IMR-90 (cell line): ENCODE results near the gene ZNF385C. TPM values are rescaled to one million over a fixed set of nuclear protein-coding genes. Genes with fewer than 3 reads are reported as not detected.

Source experiments
- ATAC-seq: fragments of 200-7000 bp; cut with Tn5 transposase; 2 replicates; pipeline ENCODE4 v1.9.1; 2020; ENCODE audit warnings: low read depth, mild to moderate bottlenecking, moderate library complexity
- BruUV-seq: library from RNA; stranded (reverse); fragments of 400-500 nt; replicated peaks from 2 replicates; lab custom pipeline; 2021; lab: Mats Ljungman, UMichigan
- CTCF ChIA-PET: fragments of 300-600 bp; formaldehyde crosslinking; extraction: SDS; loops from one replicate; lab custom pipeline; 2021; ENCODE audit warnings: antibody characterized with exemption; lab: Yijun Ruan, JAX
- POLR2A ChIA-PET: fragments of 300-600 bp; sonication (Branson Sonifier 250); formaldehyde crosslinking; loops from one replicate; lab custom pipeline; 2022; ENCODE audit warnings: antibody characterized with exemption; ENCODE audit not compliant: unreplicated experiment; lab: Charles Lee
- DNase-seq: peaks from one replicate; pipeline ENCODE4 v3.0.0; 2013
- H2AFZ ChIP-seq: replicated peaks from 2 replicates; pipeline ENCODE3; 2013; ENCODE audit warnings: low read length, mild to moderate bottlenecking; ENCODE audit not compliant: poor library complexity
- H2AK5ac ChIP-seq: 2 replicates; pipeline ENCODE4 v1.6.1; 2013; ENCODE audit warnings: low read depth, low read length, inconsistent platforms
- H2AK9ac ChIP-seq: replicated peaks from 2 replicates; pipeline ENCODE3; 2013; ENCODE audit warnings: mild to moderate bottlenecking, low read depth, low read length, moderate library complexity; ENCODE audit not compliant: poor library complexity
- H2BK120ac ChIP-seq: 2 replicates; pipeline ENCODE4 v1.6.1; 2013; ENCODE audit warnings: low read depth, low read length, inconsistent platforms
- H2BK15ac ChIP-seq: 3 replicates; pipeline ENCODE4 v1.6.1; 2013; ENCODE audit warnings: low read depth, low read length, inconsistent platforms
- H2BK20ac ChIP-seq: 2 replicates; pipeline ENCODE4 v1.6.1; 2013; ENCODE audit warnings: low read depth, mild to moderate bottlenecking, inconsistent platforms, low read length, moderate library complexity
- H2BK5ac ChIP-seq: 2 replicates; pipeline ENCODE4 v1.6.1; 2013; ENCODE audit warnings: mild to moderate bottlenecking, low read depth, low read length, inconsistent platforms; ENCODE audit not compliant: poor library complexity, severe bottlenecking
- H3K14ac ChIP-seq: replicated peaks from 2 replicates; pipeline ENCODE4 v1.6.1; 2013; ENCODE audit warnings: low read depth, low read length, inconsistent platforms
- H3K18ac ChIP-seq: 2 replicates; pipeline ENCODE4 v1.6.1; 2013; ENCODE audit warnings: low read depth, low read length, control low read depth
- H3K23ac ChIP-seq: 2 replicates; pipeline ENCODE4 v1.6.1; 2013; ENCODE audit warnings: low read depth, low read length, inconsistent platforms
- H3K27ac ChIP-seq: 2 replicates; pipeline ENCODE4 v1.5.1; 2013; ENCODE audit warnings: mild to moderate bottlenecking, control low read depth, low read length; ENCODE audit not compliant: insufficient read depth
- H3K27me3 ChIP-seq: 2 replicates; pipeline ENCODE4 v1.6.1; 2013; ENCODE audit warnings: low read length; ENCODE audit not compliant: control insufficient read depth, insufficient read depth
- H3K36me3 ChIP-seq: 2 replicates; pipeline ENCODE4 v1.6.1; 2013; ENCODE audit warnings: low read length, mixed read lengths; ENCODE audit not compliant: control insufficient read depth, insufficient read depth
- H3K4ac ChIP-seq: 2 replicates; pipeline ENCODE4 v1.6.1; 2013; ENCODE audit warnings: low read depth, low read length, inconsistent platforms
- H3K4me1 ChIP-seq: 2 replicates; pipeline ENCODE4 v1.6.1; 2013; ENCODE audit warnings: low read length, mixed read lengths; ENCODE audit not compliant: control insufficient read depth, insufficient read depth
- H3K4me2 ChIP-seq: 2 replicates; pipeline ENCODE4 v1.6.1; 2013; ENCODE audit warnings: low read depth, mild to moderate bottlenecking, control low read depth, low read length, moderate library complexity
- H3K4me3 ChIP-seq: 2 replicates; pipeline ENCODE4 v1.5.1; 2013; ENCODE audit warnings: low read depth, mild to moderate bottlenecking, control low read depth, low read length, moderate library complexity; ENCODE audit not compliant: insufficient read depth
- H3K56ac ChIP-seq: 2 replicates; pipeline ENCODE4 v1.6.1; 2013; ENCODE audit warnings: low read length, inconsistent platforms; ENCODE audit not compliant: insufficient read depth; ENCODE audit errors: extremely low read depth
- H3K79me1 ChIP-seq, 2 experiments: 2 replicates each; pipeline ENCODE4 v1.6.1; 2013; ENCODE audit warnings: low read length in 2 of 2, inconsistent platforms in 1 of 2, low read depth in 1 of 2
- H3K9ac ChIP-seq: 2 replicates; pipeline ENCODE4 v1.6.1; 2013; ENCODE audit warnings: low read depth, low read length, control low read depth
- H3K9me1 ChIP-seq: 2 replicates; pipeline ENCODE4 v1.6.1; 2013; ENCODE audit warnings: low read length, inconsistent platforms; ENCODE audit not compliant: insufficient read depth
- H3K9me3 ChIP-seq: 2 replicates; pipeline ENCODE4 v1.6.1; 2013; ENCODE audit warnings: low read length; ENCODE audit not compliant: control insufficient read depth, insufficient read depth
- H4K20me1 ChIP-seq: 2 replicates; pipeline ENCODE4 v1.6.1; 2013; ENCODE audit warnings: low read length, inconsistent platforms; ENCODE audit not compliant: insufficient read depth
- H4K5ac ChIP-seq: 2 replicates; pipeline ENCODE4 v1.6.1; 2013; ENCODE audit warnings: mild to moderate bottlenecking, low read depth, low read length, control low read depth
- H4K8ac ChIP-seq, 2 experiments: 2 replicates each; pipeline ENCODE4 v1.6.1; 2013; ENCODE audit warnings: low read depth in 2 of 2, low read length in 2 of 2, control low read depth in 1 of 2, inconsistent platforms in 1 of 2
- H4K91ac ChIP-seq: 2 replicates; pipeline ENCODE4 v1.6.1; 2013; ENCODE audit warnings: low read depth, low read length, inconsistent platforms; ENCODE audit not compliant: insufficient read depth
- BHLHE40 ChIP-seq: fragments of 150-350 bp; IDR thresholded peaks from 2 replicates; pipeline ENCODE4 v1.6.1; 2016; ENCODE audit warnings: mild to moderate bottlenecking, low read depth, low read length
- CEBPB ChIP-seq: IDR thresholded peaks from 2 replicates; pipeline ENCODE4 v1.6.1; 2012; ENCODE audit warnings: low read depth, low read length, improper control_type of control experiment
- CHD1 ChIP-seq: IDR thresholded peaks from 2 replicates; pipeline ENCODE4 v1.6.1; 2012; ENCODE audit warnings: low read depth, low read length, improper control_type of control experiment
- CTCF ChIP-seq: conservative IDR thresholded peaks from 2 replicates; pipeline ENCODE4 v1.5.1; 2012; ENCODE audit warnings: mild to moderate bottlenecking, low read depth, low read length, improper control_type of control experiment
- FOS ChIP-seq: fragments of 150-350 bp; IDR thresholded peaks from 2 replicates; pipeline ENCODE4 v1.6.1; 2016; ENCODE audit warnings: low read depth, low read length
- MAFK ChIP-seq: IDR thresholded peaks from 2 replicates; pipeline ENCODE4 v1.6.1; 2012; ENCODE audit warnings: low read depth, low read length, improper control_type of control experiment
- MAZ ChIP-seq: IDR thresholded peaks from 2 replicates; pipeline ENCODE4 v1.6.1; 2012; ENCODE audit warnings: low read depth, mild to moderate bottlenecking, low read length, improper control_type of control experiment, moderate library complexity, borderline replicate concordance
- MXI1 ChIP-seq: IDR thresholded peaks from 2 replicates; pipeline ENCODE4 v1.6.1; 2012; ENCODE audit warnings: low read depth, mild to moderate bottlenecking, low read length, moderate library complexity, borderline replicate concordance
- NFE2L2 ChIP-seq: fragments of 150-350 bp; IDR thresholded peaks from 2 replicates; pipeline ENCODE4 v1.6.1; 2016; ENCODE audit warnings: low read depth, mild to moderate bottlenecking, low read length
- POLR2A ChIP-seq: IDR thresholded peaks from 2 replicates; pipeline ENCODE4 v1.6.1; 2012; ENCODE audit warnings: mild to moderate bottlenecking, low read depth, low read length
- RAD21 ChIP-seq: IDR thresholded peaks from 2 replicates; pipeline ENCODE4 v1.6.1; 2012; ENCODE audit warnings: low read length, improper control_type of control experiment
- RCOR1 ChIP-seq: IDR thresholded peaks from 2 replicates; pipeline ENCODE4 v1.6.1; 2012; ENCODE audit warnings: mild to moderate bottlenecking, low read length, improper control_type of control experiment; ENCODE audit not compliant: insufficient replicate concordance
- RFX5 ChIP-seq: IDR thresholded peaks from 2 replicates; pipeline ENCODE4 v1.8.0; 2012; ENCODE audit warnings: low read depth, mild to moderate bottlenecking, low read length, moderate library complexity
- SMC3 ChIP-seq: fragments of 150-350 bp; IDR thresholded peaks from 2 replicates; pipeline ENCODE4 v1.6.1; 2016; ENCODE audit warnings: low read depth, mild to moderate bottlenecking, antibody characterized with exemption, low read length, moderate library complexity
- WGBS, 2 experiments: methylation state at CpG; one replicate each; pipeline versions ENCODE4 v1.1.5 to v1.1.7; 2013; ENCODE audit warnings: missing lambda C conversion rate in 2 of 2; ENCODE audit not compliant: insufficient read length in 1 of 2; ENCODE audit errors: extremely low coverage in 2 of 2; 5-methylcytosine and 5-hydroxymethylcytosine counted together
- dilution Hi-C: fragments of 300-500 bp; cut with HindIII; formaldehyde crosslinking; loops from one replicate; pipeline ENCODE4 v1.14.3; 2018; ENCODE audit warnings: low sequenced_read_pairs; ENCODE audit not compliant: unreplicated experiment
- in situ Hi-C: fragments of 300-500 bp; cut with MboI; formaldehyde crosslinking; loops from 3 replicates; pipeline ENCODE4 v1.14.3; 2019; ENCODE audit warnings: low sequenced_read_pairs, inconsistent platforms, mixed read lengths
- intact Hi-C: fragments of 100-400 bp; cut with micrococcal nuclease; formaldehyde crosslinking; loops from 2 replicates; pipeline ENCODE4 v1.10.0; 2022
- polyA plus RNA-seq, 3 experiments: library from polyadenylated mRNA; depleted of rRNA; stranded (reverse); fragments of >200 nt; gene quantifications; 2 replicates each; pipeline ENCODE4 v1.2.3, GENCODE V29; 2012; ENCODE audit warnings: low replicate concordance in 1 of 3
- total RNA-seq: library from RNA; depleted of rRNA; stranded (reverse); fragments of >200 nt; gene quantifications from 2 replicates; pipeline ENCODE4 v1.2.3, GENCODE V29; 2012
- TF ChIP-seq, protein P1 (sequence below): fragments of 150-350 bp; IDR thresholded peaks from 2 replicates; pipeline ENCODE4 v1.6.1; 2016; ENCODE audit warnings: low read depth, mild to moderate bottlenecking, low read length, moderate library complexity, borderline replicate concordance
- TF ChIP-seq, protein P2 (sequence below): fragments of 150-350 bp; IDR thresholded peaks from 2 replicates; pipeline ENCODE4 v1.6.1; 2017; ENCODE audit warnings: mild to moderate bottlenecking, antibody characterized with exemption, low read length, low read depth

The ZNF385C gene
- total and polyA plus RNA-seq, 2 of the 4 experiments (the other 2 are of a cell fraction) = not detected

DNA sequence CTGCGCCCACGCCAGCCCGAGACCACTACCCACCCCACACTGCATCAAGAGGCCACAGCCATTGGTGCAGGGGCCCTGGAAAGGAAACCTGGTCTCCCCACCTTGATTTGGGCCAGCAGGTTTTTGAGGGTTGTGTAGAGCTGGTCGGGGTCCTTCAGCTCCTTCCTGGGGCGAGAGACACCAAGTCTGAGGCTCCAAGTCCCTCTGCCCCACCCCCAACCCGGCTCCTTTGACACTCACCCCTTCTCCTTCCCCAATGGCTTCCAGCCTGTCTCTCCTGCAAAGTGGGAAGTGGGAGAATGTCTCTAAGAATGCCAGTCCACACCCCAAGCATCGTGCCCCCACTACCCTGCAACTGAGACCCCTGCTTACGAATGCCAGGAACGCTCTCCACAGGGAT lies 15.8 kb upstream of the ZNF385C start:
- ATAC-seq = no peak
- intact Hi-C loops = no loop called here
- TF ChIP-seq POLR2A = no peak
- TF ChIP-seq FOS = no peak
- TF ChIP-seq MXI1 = no peak
- no peak for TF ChIP-seq RAD21
- TF ChIP-seq, protein P1, sequence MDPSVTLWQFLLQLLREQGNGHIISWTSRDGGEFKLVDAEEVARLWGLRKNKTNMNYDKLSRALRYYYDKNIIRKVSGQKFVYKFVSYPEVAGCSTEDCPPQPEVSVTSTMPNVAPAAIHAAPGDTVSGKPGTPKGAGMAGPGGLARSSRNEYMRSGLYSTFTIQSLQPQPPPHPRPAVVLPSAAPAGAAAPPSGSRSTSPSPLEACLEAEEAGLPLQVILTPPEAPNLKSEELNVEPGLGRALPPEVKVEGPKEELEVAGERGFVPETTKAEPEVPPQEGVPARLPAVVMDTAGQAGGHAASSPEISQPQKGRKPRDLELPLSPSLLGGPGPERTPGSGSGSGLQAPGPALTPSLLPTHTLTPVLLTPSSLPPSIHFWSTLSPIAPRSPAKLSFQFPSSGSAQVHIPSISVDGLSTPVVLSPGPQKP = no peak
- TF ChIP-seq CTCF = no peak
- TF ChIP-seq, protein P2, sequence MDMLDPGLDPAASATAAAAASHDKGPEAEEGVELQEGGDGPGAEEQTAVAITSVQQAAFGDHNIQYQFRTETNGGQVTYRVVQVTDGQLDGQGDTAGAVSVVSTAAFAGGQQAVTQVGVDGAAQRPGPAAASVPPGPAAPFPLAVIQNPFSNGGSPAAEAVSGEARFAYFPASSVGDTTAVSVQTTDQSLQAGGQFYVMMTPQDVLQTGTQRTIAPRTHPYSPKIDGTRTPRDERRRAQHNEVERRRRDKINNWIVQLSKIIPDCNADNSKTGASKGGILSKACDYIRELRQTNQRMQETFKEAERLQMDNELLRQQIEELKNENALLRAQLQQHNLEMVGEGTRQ = no peak
- no peak for TF ChIP-seq CEBPB
- TF ChIP-seq BHLHE40 = no peak
- TF ChIP-seq MAZ = no peak
- no peak for TF ChIP-seq RCOR1
- TF ChIP-seq RFX5 = no peak
- TF ChIP-seq CHD1 = no peak
- no peak for TF ChIP-seq SMC3
- no peak for TF ChIP-seq MAFK
- TF ChIP-seq NFE2L2 = no peak

More for the DNA sequence above, 15.8 kb upstream of the ZNF385C start:
- no peak overlapping the region for H3K4ac ChIP-seq
- H2BK15ac ChIP-seq = no peak overlapping the region
- no peak overlapping the region for H3K27ac ChIP-seq
- in situ Hi-C loops = loop anchor here (5.0 kb wide), 2 partner anchors 87 to 147 kb away; partner anchors contain the start of gene CNP
- no peak overlapping the region for H3K14ac ChIP-seq
- no peak overlapping the region for H3K4me3 ChIP-seq
- no CpG with 5 or more reads among the region's 9 CpGs for WGBS, 2 experiments
- peaks cover 3% of the 10 kb centered on the region; the same call in 1 of the 2 replicates for H4K20me1 ChIP-seq
- H3K79me1 ChIP-seq = peaks cover 0 to 4% of the 10 kb centered on the region in 2 experiments; a peak in 1 of 4 replicates
- no peaks in the 10 kb centered on the region for H3K9me1 ChIP-seq
- no peak overlapping the region for H2AFZ ChIP-seq
- no peak overlapping the region for H2BK5ac ChIP-seq
- H4K91ac ChIP-seq = no peak overlapping the region
- H2BK120ac ChIP-seq = no peak overlapping the region
- no peak overlapping the region for H2AK9ac ChIP-seq
- H3K56ac ChIP-seq = no peak overlapping the region
- no peaks in the 10 kb centered on the region for H3K27me3 ChIP-seq
- H3K18ac ChIP-seq = no peak overlapping the region
- H3K9me3 ChIP-seq = no peaks in the 10 kb centered on the region
- peaks cover 4% of the 10 kb centered on the region; the same call in 1 of the 2 replicates for H3K4me1 ChIP-seq
- H3K4me2 ChIP-seq = no peak overlapping the region
- no peak for DNase-seq
- dilution Hi-C loops = no loop called here
- no peak overlapping the region for H3K23ac ChIP-seq
- POLR2A ChIA-PET = no interaction called here
- H4K5ac ChIP-seq = no peak overlapping the region
- peaks cover 19% of the 10 kb centered on the region for H3K36me3 ChIP-seq
- H3K9ac ChIP-seq = no peak overlapping the region
- no peak overlapping the region for H2AK5ac ChIP-seq
- H2BK20ac ChIP-seq = no peak overlapping the region
- BruUV-seq = no TSS peak
- CTCF ChIA-PET = interaction anchor here (0.6 to 1.3 kb wide), 3 partner anchors 89 to 152 kb away, joined by 3 read pairs; no protein-coding TSS in a partner anchor
- H4K8ac ChIP-seq = no peak overlapping the region
